MCF 10A (cell line): ENCODE results near the gene ESPN. TPM values are rescaled to one million over a fixed set of nuclear protein-coding genes. Genes with fewer than 3 reads are reported as not detected.

ENCODE experiments used
- BruUV-seq: library from RNA; stranded (reverse); fragments of 400-500 nt; replicated peaks from 2 replicates; lab custom pipeline; 2021; lab: Mats Ljungman, UMichigan
- CTCF ChIA-PET: fragments of 300-600 bp; sonication (Branson Sonifier 250); formaldehyde crosslinking; extraction: SDS; loops from one replicate; lab custom pipeline; 2021; ENCODE audit warnings: antibody characterized with exemption, inconsistent platforms; lab: Yijun Ruan, JAX
- POLR2A ChIA-PET: fragments of 300-600, 350-650 bp; sonication (Branson Sonifier 250); formaldehyde crosslinking; extraction: SDS; loops from one replicate; lab custom pipeline; 2020; ENCODE audit warnings: antibody characterized with exemption, inconsistent platforms; lab: Yijun Ruan, JAX
- DNase-seq: peaks from one replicate; pipeline ENCODE4 v3.0.0-alpha.2; 2018; ENCODE audit not compliant: unreplicated experiment
- H3K27ac Mint-ChIP-seq: one replicate; pipeline ENCODE4 v1.8.0; 2022; ENCODE audit warnings: mild to moderate bottlenecking, low read depth, mixed read lengths; ENCODE audit not compliant: unreplicated experiment
- H3K27me3 Mint-ChIP-seq: one replicate; pipeline ENCODE4 v1.8.0; 2022; ENCODE audit warnings: mixed read lengths; ENCODE audit not compliant: insufficient read depth, unreplicated experiment
- H3K36me3 Mint-ChIP-seq: one replicate; pipeline ENCODE4 v1.8.0; 2022; ENCODE audit warnings: mild to moderate bottlenecking, moderate library complexity, mixed read lengths; ENCODE audit not compliant: insufficient read depth, unreplicated experiment
- H3K4me1 Mint-ChIP-seq: one replicate; pipeline ENCODE4 v1.8.0; 2022; ENCODE audit warnings: mixed read lengths; ENCODE audit not compliant: insufficient read depth, unreplicated experiment
- H3K4me3 Mint-ChIP-seq: one replicate; pipeline ENCODE4 v1.8.0; 2022; ENCODE audit warnings: mild to moderate bottlenecking, moderate library complexity, mixed read lengths; ENCODE audit not compliant: unreplicated experiment
- H3K9me3 Mint-ChIP-seq: one replicate; pipeline ENCODE4 v1.8.0; 2022; ENCODE audit warnings: mixed read lengths; ENCODE audit not compliant: unreplicated experiment
- intact Hi-C: fragments of 100-400 bp; cut with micrococcal nuclease; formaldehyde crosslinking; loops from 2 replicates; pipeline ENCODE4 v1.14.1; 2022
- total RNA-seq: library from RNA; stranded (reverse); gene quantifications from 2 replicates; pipeline ENCODE4 v1.2.3, GENCODE V29; 2022
- TF ChIP-seq, protein P1 (sequence below): fragments of 200-600 bp; IDR thresholded peaks from one replicate; pipeline ENCODE4 v1.8.0; 2022; ENCODE audit warnings: antibody characterized with exemption, mild to moderate bottlenecking; ENCODE audit not compliant: unreplicated experiment

The ESPN gene
- total RNA-seq, 1 experiment from 2014 or later = 0.68 TPM

DNA sequence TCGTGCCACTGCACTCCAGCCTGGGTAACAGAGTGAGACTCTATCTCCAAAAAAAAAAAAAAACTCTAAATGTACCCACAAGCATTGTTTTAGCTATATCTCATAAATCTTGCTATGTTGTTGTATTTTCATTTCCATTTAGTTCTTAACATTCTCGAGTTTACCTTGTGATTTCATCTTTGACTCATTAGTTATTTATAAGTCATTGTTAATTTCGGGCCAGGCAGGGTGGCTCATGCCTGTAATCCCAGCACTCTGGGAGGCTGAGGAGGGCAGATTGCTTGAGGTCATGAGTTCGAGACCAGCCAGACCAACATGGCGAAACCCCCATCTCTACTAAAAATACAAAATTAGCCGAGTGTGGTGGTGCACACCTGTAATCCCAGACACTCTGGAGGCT, 16.6 kb upstream of the ESPN start:
- TF ChIP-seq, protein P1, sequence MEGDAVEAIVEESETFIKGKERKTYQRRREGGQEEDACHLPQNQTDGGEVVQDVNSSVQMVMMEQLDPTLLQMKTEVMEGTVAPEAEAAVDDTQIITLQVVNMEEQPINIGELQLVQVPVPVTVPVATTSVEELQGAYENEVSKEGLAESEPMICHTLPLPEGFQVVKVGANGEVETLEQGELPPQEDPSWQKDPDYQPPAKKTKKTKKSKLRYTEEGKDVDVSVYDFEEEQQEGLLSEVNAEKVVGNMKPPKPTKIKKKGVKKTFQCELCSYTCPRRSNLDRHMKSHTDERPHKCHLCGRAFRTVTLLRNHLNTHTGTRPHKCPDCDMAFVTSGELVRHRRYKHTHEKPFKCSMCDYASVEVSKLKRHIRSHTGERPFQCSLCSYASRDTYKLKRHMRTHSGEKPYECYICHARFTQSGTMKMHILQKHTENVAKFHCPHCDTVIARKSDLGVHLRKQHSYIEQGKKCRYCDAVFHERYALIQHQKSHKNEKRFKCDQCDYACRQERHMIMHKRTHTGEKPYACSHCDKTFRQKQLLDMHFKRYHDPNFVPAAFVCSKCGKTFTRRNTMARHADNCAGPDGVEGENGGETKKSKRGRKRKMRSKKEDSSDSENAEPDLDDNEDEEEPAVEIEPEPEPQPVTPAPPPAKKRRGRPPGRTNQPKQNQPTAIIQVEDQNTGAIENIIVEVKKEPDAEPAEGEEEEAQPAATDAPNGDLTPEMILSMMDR = no peak
- CTCF ChIA-PET = interaction anchor here (0.6 to 3.1 kb wide), 7 partner anchors 30 to 162 kb away, joined by 3 to 12 read pairs (median 4); no protein-coding TSS in a partner anchor
- Mint-ChIP-seq H3K4me1 (peaks cover 10% of the 10 kb centered on the region), H3K27me3 (no peaks in the 10 kb centered on the region), H3K9me3 (no peaks in the 10 kb centered on the region), H3K27ac (no peak overlapping the region), H3K36me3 (no peaks in the 10 kb centered on the region), H3K4me3 (no peak overlapping the region)
- no peak for DNase-seq
- intact Hi-C loops = no loop called here
- no TSS peak for BruUV-seq
- POLR2A ChIA-PET = interaction anchor here (0.6 to 1.4 kb wide), 4 partner anchors 14 to 20 kb away, joined by 3 to 6 read pairs (median 4); partner anchors contain the start of gene ACOT7

DNA sequence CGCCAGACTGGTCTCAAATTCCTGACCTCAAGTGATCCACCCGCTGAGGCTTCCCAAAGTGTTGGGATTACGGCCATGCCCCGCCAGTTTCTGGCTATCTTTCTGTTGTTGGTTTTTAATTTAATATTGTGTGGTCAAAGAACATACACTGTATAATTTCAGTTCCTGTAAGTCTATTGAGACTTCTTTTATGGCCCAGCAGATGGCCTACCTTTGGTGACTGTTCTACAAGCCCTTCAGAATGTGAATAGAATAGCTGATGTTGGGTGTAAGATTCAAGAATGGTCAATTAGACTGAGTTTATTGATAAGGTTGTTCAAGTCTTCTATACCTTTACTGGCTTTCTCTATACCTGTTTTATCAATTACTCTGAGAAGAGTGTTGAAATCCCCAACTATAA, 15.5 kb upstream of the ESPN start:
- intact Hi-C loops = no loop called here
- POLR2A ChIA-PET = interaction anchor here (0.7 to 1.1 kb wide), 3 partner anchors 19 to 87 kb away, joined by 3 to 4 read pairs (median 4); no protein-coding TSS in a partner anchor

DNA sequence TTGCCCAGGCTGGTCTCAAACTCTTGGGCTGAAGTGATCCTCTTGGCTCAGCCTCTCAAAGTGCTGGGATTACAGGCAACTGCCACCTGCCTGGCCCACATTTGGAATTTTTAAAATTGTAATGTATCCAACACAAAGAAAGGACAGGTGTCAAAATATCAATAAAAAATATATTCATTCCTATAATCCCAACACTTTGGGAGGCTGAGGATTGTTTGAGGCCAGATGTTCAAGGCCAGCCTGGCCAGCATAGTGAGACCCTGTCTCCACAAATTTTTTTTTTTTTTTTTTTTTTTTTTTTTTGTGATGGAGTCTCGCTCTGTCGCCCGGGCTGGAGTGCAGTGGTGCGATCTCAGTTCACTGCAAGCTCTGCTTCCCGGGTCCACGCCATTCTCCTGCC, 14.8 kb upstream of the ESPN start:
- no peak overlapping the region for H3K4me3 Mint-ChIP-seq
- TF ChIP-seq, protein P1 = no peak
- H3K9me3 Mint-ChIP-seq = no peaks in the 10 kb centered on the region
- no TSS peak for BruUV-seq
- peaks cover 18% of the 10 kb centered on the region for H3K4me1 Mint-ChIP-seq
- ChIA-PET POLR2A (interaction anchor here (0.8 kb wide), 1 partner anchor 57 kb away, joined by 3 read pairs; no protein-coding TSS in a partner anchor), CTCF (interaction anchor here (0.6 to 1.7 kb wide), 4 partner anchors 28 to 163 kb away, joined by 3 to 4 read pairs (median 4); no protein-coding TSS in a partner anchor)
- H3K36me3 Mint-ChIP-seq = no peaks in the 10 kb centered on the region
- DNase-seq = no peak
- no peaks in the 10 kb centered on the region for H3K27me3 Mint-ChIP-seq
- H3K27ac Mint-ChIP-seq = no peak overlapping the region
- intact Hi-C loops = no loop called here

More for the DNA sequence above, 15.5 kb upstream of the ESPN start:
- CTCF ChIA-PET = interaction anchor here (1.4 to 3.1 kb wide), 3 partner anchors 28 to 163 kb away, joined by 4 to 12 read pairs (median 4); no protein-coding TSS in a partner anchor
- TF ChIP-seq, protein P1 = no peak
- H3K9me3 Mint-ChIP-seq = no peaks in the 10 kb centered on the region
- H3K36me3 Mint-ChIP-seq = no peaks in the 10 kb centered on the region
- no peaks in the 10 kb centered on the region for H3K27me3 Mint-ChIP-seq
- H3K4me1 Mint-ChIP-seq = peaks cover 11% of the 10 kb centered on the region
- no peak overlapping the region for H3K4me3 Mint-ChIP-seq
- BruUV-seq = no TSS peak
- no peak overlapping the region for H3K27ac Mint-ChIP-seq
- DNase-seq = no peak

DNA sequence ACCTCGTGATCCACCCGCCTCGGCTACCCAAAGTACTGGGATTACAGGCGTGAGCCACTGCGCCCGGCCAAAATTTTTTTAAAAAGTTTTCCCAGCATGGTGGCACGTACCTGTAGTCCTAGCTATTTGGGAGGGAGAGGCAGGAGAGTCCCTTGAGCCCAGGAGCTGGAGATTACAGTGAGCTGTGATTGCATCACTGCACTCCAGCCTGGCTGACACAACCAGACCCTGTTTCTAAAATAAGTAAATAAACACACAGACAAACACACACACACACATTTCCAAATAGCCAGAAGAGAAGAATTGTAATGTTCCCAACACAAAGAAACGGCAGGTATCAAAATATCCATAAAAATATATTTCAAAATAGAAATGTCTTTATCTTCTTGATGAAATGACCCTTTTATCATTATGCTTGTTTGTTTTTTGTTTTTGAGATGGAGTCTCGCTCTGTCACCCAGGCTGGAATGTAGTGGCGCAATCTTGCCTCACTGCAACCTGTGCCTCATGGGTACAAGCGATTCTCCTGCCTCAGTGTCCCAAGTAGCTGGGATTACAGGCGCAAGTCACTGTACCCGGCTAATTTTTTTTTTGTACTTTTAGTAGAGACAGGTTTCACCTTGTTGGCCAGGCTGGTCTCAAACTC, 14.2 kb upstream of the ESPN start:
- POLR2A ChIA-PET = interaction anchor here (1.0 kb wide), 1 partner anchor 18 kb away, joined by 3 read pairs; no protein-coding TSS in a partner anchor
- Mint-ChIP-seq H3K27ac (peak overlapping the region; percentile 50), H3K9me3 (no peaks in the 10 kb centered on the region), H3K4me1 (peaks cover 24% of the 10 kb centered on the region), H3K36me3 (no peaks in the 10 kb centered on the region), H3K4me3 (no peak overlapping the region), H3K27me3 (no peaks in the 10 kb centered on the region)
- CTCF ChIA-PET = interaction anchor here (0.6 to 1.7 kb wide), 8 partner anchors 11 to 164 kb away, joined by 3 to 4 read pairs (median 4); no protein-coding TSS in a partner anchor
- BruUV-seq = no TSS peak
- intact Hi-C loops = no loop called here
- TF ChIP-seq, protein P1 = no peak
- DNase-seq = no peak
